ENCODE data around the gene SPSB4.

Gene SPSB4

DNA sequence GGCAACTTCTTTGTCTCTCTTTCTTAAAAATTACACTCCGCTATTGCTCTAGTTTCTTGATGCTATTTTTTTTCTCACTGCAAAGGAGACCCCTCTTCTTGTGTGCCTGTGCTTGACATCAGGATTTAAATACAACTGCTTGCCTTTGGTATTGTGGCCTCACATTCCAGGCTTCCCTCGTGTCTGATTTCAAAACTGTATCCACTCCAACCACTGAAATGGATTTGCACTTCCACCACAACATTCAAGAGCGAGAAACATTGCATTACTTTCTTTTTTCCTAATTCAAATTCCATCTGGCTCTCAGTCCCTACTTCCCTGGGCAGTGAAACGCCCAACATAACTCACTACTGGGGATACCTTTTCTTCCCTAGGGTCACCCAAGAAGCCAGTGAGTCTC, 130.0 kb downstream of the SPSB4 start:
- Histone ChIP-seq H3K9me3 (ENCODE audit: severe bottlenecking) (no peaks in the 10 kb centered on the region), H3K27me3 (ENCODE audit: insufficient read depth, poor library complexity, severe bottlenecking) (no peaks in the 10 kb centered on the region), H3K4me1 (ENCODE audit: insufficient read depth, poor library complexity, severe bottlenecking) (no peaks in the 10 kb centered on the region), H3K27ac (ENCODE audit: poor library complexity, severe bottlenecking) (no peak overlapping the region), H3K4me3 (ENCODE audit: severe bottlenecking) (no peak overlapping the region), H3K36me3 (ENCODE audit: low read depth) (no peaks in the 10 kb centered on the region)
- DNase-seq (ENCODE audit: low spot score) (no peak), ATAC-seq (ENCODE audit: low read depth) (no peak)
- TF ChIP-seq, protein P1, sequence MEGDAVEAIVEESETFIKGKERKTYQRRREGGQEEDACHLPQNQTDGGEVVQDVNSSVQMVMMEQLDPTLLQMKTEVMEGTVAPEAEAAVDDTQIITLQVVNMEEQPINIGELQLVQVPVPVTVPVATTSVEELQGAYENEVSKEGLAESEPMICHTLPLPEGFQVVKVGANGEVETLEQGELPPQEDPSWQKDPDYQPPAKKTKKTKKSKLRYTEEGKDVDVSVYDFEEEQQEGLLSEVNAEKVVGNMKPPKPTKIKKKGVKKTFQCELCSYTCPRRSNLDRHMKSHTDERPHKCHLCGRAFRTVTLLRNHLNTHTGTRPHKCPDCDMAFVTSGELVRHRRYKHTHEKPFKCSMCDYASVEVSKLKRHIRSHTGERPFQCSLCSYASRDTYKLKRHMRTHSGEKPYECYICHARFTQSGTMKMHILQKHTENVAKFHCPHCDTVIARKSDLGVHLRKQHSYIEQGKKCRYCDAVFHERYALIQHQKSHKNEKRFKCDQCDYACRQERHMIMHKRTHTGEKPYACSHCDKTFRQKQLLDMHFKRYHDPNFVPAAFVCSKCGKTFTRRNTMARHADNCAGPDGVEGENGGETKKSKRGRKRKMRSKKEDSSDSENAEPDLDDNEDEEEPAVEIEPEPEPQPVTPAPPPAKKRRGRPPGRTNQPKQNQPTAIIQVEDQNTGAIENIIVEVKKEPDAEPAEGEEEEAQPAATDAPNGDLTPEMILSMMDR (IDR thresholded peaks at IDR 0.05; ENCODE audit: poor library complexity, severe bottlenecking) = no peak

DNA sequence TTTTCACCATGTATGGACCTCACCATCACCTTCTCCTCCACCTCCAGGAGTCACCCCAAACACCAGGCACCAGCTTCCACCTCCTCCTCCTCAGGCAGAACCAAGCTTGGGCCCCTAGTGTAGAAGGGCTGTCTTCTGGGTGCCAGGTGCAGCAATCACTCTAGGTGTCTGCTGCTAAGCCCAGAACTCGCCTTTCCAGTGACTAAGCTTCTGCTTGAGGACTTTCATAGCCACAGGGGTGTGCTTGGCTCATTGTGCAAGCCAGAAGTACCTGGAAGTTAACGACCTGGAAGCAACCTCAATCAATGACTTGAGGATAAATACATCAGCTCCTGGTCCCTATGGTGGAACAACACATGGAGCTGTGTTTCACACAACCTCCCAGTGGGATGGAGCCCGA, 130.7 kb downstream of the SPSB4 start:
- no peaks in the 10 kb centered on the region for H3K27me3 ChIP-seq (ENCODE audit: insufficient read depth, poor library complexity, severe bottlenecking)
- H3K9me3 ChIP-seq (ENCODE audit: severe bottlenecking) = no peaks in the 10 kb centered on the region
- H3K36me3 ChIP-seq (ENCODE audit: low read depth) = no peaks in the 10 kb centered on the region
- H3K4me1 ChIP-seq (ENCODE audit: insufficient read depth, poor library complexity, severe bottlenecking) = no peaks in the 10 kb centered on the region
- no peak for DNase-seq (ENCODE audit: low spot score)
- ATAC-seq (ENCODE audit: low read depth) = no peak
- TF ChIP-seq, protein P1 (IDR thresholded peaks at IDR 0.05; ENCODE audit: poor library complexity, severe bottlenecking) = no peak
- no peak overlapping the region for H3K4me3 ChIP-seq (ENCODE audit: severe bottlenecking)
- no peak overlapping the region for H3K27ac ChIP-seq (ENCODE audit: poor library complexity, severe bottlenecking)

DNA sequence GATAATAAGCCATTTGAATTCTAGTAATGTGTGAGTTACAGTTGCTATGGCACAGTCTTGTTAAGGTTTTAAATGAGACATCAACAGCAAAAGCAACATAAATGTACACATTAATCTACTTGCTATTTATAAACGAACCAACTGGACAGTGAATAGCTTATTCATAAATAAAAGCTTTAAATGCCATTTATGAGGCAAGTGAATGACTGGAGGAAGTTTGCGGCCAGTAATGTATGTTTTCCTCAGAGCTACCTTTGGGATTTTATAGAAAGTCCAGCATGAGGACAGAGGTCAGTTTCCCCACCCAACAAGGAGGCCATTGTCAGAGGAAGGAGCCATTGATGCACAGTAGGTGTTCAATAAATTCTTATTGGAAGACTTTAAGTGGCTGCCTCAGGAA, 132.5 kb downstream of the SPSB4 start:
- Histone ChIP-seq H3K36me3 (ENCODE audit: low read depth) (no peaks in the 10 kb centered on the region), H3K4me3 (ENCODE audit: severe bottlenecking) (no peak overlapping the region), H3K9me3 (ENCODE audit: severe bottlenecking) (no peaks in the 10 kb centered on the region), H3K4me1 (ENCODE audit: insufficient read depth, poor library complexity, severe bottlenecking) (no peaks in the 10 kb centered on the region), H3K27me3 (ENCODE audit: insufficient read depth, poor library complexity, severe bottlenecking) (no peaks in the 10 kb centered on the region), H3K27ac (ENCODE audit: poor library complexity, severe bottlenecking) (no peak overlapping the region)
- TF ChIP-seq, protein P1 (IDR thresholded peaks at IDR 0.05; ENCODE audit: poor library complexity, severe bottlenecking) = no peak
- no peak for DNase-seq (ENCODE audit: low spot score)
- no peak for ATAC-seq (ENCODE audit: low read depth)

DNA sequence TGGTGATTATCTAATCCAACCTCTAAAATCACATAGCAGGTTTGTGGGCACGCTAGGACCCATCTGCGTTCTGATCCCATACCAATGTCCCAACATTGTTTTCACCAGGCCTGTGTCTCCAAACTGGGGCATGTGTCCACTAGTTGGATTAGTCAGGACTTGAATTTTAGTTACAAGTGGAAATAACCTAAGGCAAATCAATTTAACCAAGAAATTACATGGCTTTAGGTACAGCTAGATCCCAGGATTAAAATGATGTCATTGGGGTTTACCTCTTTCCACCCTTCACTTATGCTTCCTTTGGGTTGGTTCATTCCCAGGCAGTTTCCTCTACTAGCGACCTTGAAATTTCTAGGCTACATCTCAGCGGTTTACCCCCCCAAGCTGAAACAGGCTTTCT, 133.3 kb downstream of the SPSB4 start:
- no peak overlapping the region for H3K27ac ChIP-seq (ENCODE audit: poor library complexity, severe bottlenecking)
- no peaks in the 10 kb centered on the region for H3K9me3 ChIP-seq (ENCODE audit: severe bottlenecking)
- TF ChIP-seq, protein P1 (IDR thresholded peaks at IDR 0.05; ENCODE audit: poor library complexity, severe bottlenecking) = no peak
- no peak for DNase-seq (ENCODE audit: low spot score)
- peak; percentile 61 for ATAC-seq (ENCODE audit: low read depth)
- no peaks in the 10 kb centered on the region for H3K27me3 ChIP-seq (ENCODE audit: insufficient read depth, poor library complexity, severe bottlenecking)
- no peaks in the 10 kb centered on the region for H3K4me1 ChIP-seq (ENCODE audit: insufficient read depth, poor library complexity, severe bottlenecking)
- no peaks in the 10 kb centered on the region for H3K36me3 ChIP-seq (ENCODE audit: low read depth)
- H3K4me3 ChIP-seq (ENCODE audit: severe bottlenecking) = no peak overlapping the region

DNA sequence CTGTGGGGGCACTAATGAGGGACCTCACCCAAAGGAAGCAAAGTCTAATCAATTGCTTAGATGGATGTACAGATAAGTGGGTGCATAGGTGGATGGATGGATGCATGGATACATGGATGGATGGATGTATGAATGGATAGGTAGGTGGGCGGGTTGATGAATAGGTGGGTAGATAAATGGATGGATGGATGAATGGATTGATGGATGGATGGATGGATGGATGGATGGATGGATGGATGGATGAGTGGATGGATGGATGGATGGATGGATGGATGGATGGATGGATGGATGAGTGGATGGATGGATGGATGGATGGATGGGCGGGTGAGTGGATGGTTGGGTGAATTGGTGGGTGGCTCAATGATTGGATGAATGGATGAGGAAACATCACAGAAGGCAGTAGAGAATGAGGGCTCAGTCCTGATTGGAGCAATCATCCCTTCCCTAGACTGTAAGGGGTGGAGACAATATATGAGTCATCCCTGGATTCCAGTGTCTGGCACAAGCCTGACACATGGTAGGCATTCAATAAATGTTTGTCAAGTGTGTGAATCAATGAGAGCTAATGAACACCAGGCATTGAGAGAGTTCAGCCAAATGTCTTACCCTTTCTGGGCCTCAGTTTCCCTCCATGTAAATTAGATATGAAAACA, 140.1 kb downstream of the SPSB4 start:
- H3K27me3 ChIP-seq (ENCODE audit: insufficient read depth, poor library complexity, severe bottlenecking) = peaks cover 8% of the 10 kb centered on the region
- H3K4me1 ChIP-seq (ENCODE audit: insufficient read depth, poor library complexity, severe bottlenecking) = no peaks in the 10 kb centered on the region
- no peak overlapping the region for H3K4me3 ChIP-seq (ENCODE audit: severe bottlenecking)
- no peak overlapping the region for H3K27ac ChIP-seq (ENCODE audit: poor library complexity, severe bottlenecking)
- TF ChIP-seq, protein P1 (IDR thresholded peaks at IDR 0.05; ENCODE audit: poor library complexity, severe bottlenecking) = no peak
- no peaks in the 10 kb centered on the region for H3K9me3 ChIP-seq (ENCODE audit: severe bottlenecking)
- ATAC-seq (ENCODE audit: low read depth) (no peak), DNase-seq (ENCODE audit: low spot score) (no peak)
- H3K36me3 ChIP-seq (ENCODE audit: low read depth) = no peaks in the 10 kb centered on the region

All from RWPE2 (cell line).